H1 (cell line): ENCODE measurements around the gene NOL4L. TPM values are rescaled to one million over a fixed set of nuclear protein-coding genes. Genes with fewer than 3 reads are reported as not detected.

ENCODE experiments used
- CTCF ChIA-PET: fragments of 300-600 bp; sonication (Branson Sonifier 250); formaldehyde crosslinking; loops from one replicate; lab custom pipeline; 2021; ENCODE audit not compliant: partially characterized antibody; lab: Charles Lee
- POLR2A ChIA-PET: fragments of 300-600 bp; sonication (Branson Sonifier 250); formaldehyde crosslinking; loops from one replicate; lab custom pipeline; 2021; ENCODE audit warnings: inconsistent platforms; ENCODE audit not compliant: partially characterized antibody; lab: Charles Lee
- DNase-seq, 2 experiments: peaks; one replicate each; pipeline versions ENCODE4 v3.0.0 to v3.0.0-alpha.2; 2010 to 2022; ENCODE audit warnings: low spot score in 2 of 2, low read depth in 1 of 2, mixed read lengths in 1 of 2
- FAIRE-seq: peaks from 2 replicates; lab custom pipeline; 2011; peaks lifted over from hg19 to GRCh38; lab: Jason Lieb, UNC
- H2AFZ ChIP-seq: 2 replicates; pipeline ENCODE4 v1.8.1; 2012; ENCODE audit warnings: low read length, inconsistent platforms
- H2AK5ac ChIP-seq: 2 replicates; pipeline ENCODE4 v1.6.1; 2013; ENCODE audit warnings: low read depth, low read length
- H2BK120ac ChIP-seq: replicated peaks from 2 replicates; pipeline ENCODE3; 2013; ENCODE audit warnings: low read depth, low read length, inconsistent platforms
- H2BK12ac ChIP-seq: 2 replicates; pipeline ENCODE4 v1.6.1; 2013; ENCODE audit warnings: low read depth, low read length
- H2BK15ac ChIP-seq: 2 replicates; pipeline ENCODE4 v1.6.1; 2013; ENCODE audit warnings: low read length
- H2BK20ac ChIP-seq: 2 replicates; pipeline ENCODE4 v1.6.1; 2013; ENCODE audit warnings: low read length
- H2BK5ac ChIP-seq: 2 replicates; pipeline ENCODE4 v1.6.1; 2013; ENCODE audit warnings: low read depth, low read length
- H3K14ac ChIP-seq: 2 replicates; pipeline ENCODE4 v1.6.1; 2013; ENCODE audit warnings: inconsistent platforms; ENCODE audit not compliant: insufficient read length
- H3K18ac ChIP-seq: 2 replicates; pipeline ENCODE4 v1.6.1; 2013; ENCODE audit warnings: low read length; ENCODE audit errors: extremely low read depth
- H3K23ac ChIP-seq: 2 replicates; pipeline ENCODE4 v1.6.1; 2013; ENCODE audit warnings: inconsistent platforms; ENCODE audit not compliant: insufficient read length
- H3K23me2 ChIP-seq: 2 replicates; pipeline ENCODE4 v1.6.1; 2013; ENCODE audit warnings: low read depth, low read length
- H3K27ac ChIP-seq: 2 replicates; pipeline ENCODE4 v1.6.1; 2011; ENCODE audit warnings: low read depth, low read length, inconsistent platforms
- H3K27me3 ChIP-seq, 4 experiments: replicated peaks in 1 of 4; 1 replicate in 1 of 4; 2 replicates in 3 of 4; pipeline versions ENCODE4 v1.6.1 to v1.8.1; 2011 to 2013; ENCODE audit warnings: low read length in 3 of 4, mild to moderate bottlenecking in 3 of 4, inconsistent platforms in 2 of 4, mixed read lengths in 2 of 4, moderate library complexity in 1 of 4; ENCODE audit not compliant: control insufficient read depth in 3 of 4, insufficient read depth in 3 of 4; ENCODE audit errors: extremely low read depth in 1 of 4
- H3K36me3 ChIP-seq, 4 experiments: 2 replicates each; pipeline versions ENCODE4 v1.6.1 to v1.8.1; 2011 to 2013; ENCODE audit warnings: mild to moderate bottlenecking in 4 of 4, low read length in 3 of 4, moderate library complexity in 2 of 4, control low read depth in 1 of 4, inconsistent platforms in 1 of 4; ENCODE audit not compliant: insufficient read depth in 4 of 4, control insufficient read depth in 2 of 4
- H3K4ac ChIP-seq: replicated peaks from 2 replicates; pipeline ENCODE3; 2013; ENCODE audit warnings: low read length, low read depth, mixed read lengths, inconsistent platforms; ENCODE audit not compliant: insufficient read length
- H3K4me1 ChIP-seq, 4 experiments: replicated peaks in 1 of 4; 1 replicate in 1 of 4; 2 replicates in 3 of 4; pipeline versions ENCODE4 v1.6.1 to v1.8.1; 2011 to 2013; ENCODE audit warnings: low read length in 3 of 4, inconsistent platforms in 2 of 4, mixed read lengths in 1 of 4; ENCODE audit not compliant: insufficient read depth in 4 of 4, control insufficient read depth in 3 of 4
- H3K4me2 ChIP-seq, 2 experiments: 2 replicates each; pipeline versions ENCODE4 v1.6.1 to v1.8.1; 2011 to 2013; ENCODE audit warnings: low read depth in 2 of 2, low read length in 2 of 2, control low read depth in 1 of 2, inconsistent platforms in 1 of 2, mild to moderate bottlenecking in 1 of 2; ENCODE audit not compliant: insufficient read depth in 1 of 2
- H3K4me3 ChIP-seq, 4 experiments: fragments of 200-600, 300-600 bp in 1 of 4; sonication (generic), shearing (Covaris generic), sonication (Bioruptor Twin) in 1 of 4; 2 replicates each; pipeline versions ENCODE4 v1.5.1 to v1.8.1; 2011 to 2016; ENCODE audit warnings: low read length in 4 of 4, low read depth in 3 of 4, control low read depth in 2 of 4, inconsistent platforms in 2 of 4, mild to moderate bottlenecking in 2 of 4, mixed read lengths in 1 of 4, moderate library complexity in 1 of 4; ENCODE audit not compliant: insufficient read depth in 2 of 4; ENCODE audit errors: extremely low read depth in 1 of 4
- H3K56ac ChIP-seq: replicated peaks from 2 replicates; pipeline ENCODE3; 2013; ENCODE audit warnings: low read depth, mild to moderate bottlenecking, mixed read lengths, low read length, inconsistent platforms; ENCODE audit not compliant: insufficient read length
- H3K79me1 ChIP-seq: 2 replicates; pipeline ENCODE4 v1.6.1; 2013; ENCODE audit warnings: low read depth, low read length, control low read depth
- H3K79me2 ChIP-seq, 2 experiments: 2 replicates each; pipeline versions ENCODE4 v1.6.1 to v1.8.1; 2012 to 2013; ENCODE audit warnings: low read length in 2 of 2, mild to moderate bottlenecking in 2 of 2, inconsistent platforms in 1 of 2; ENCODE audit not compliant: insufficient read depth in 2 of 2, control insufficient read depth in 1 of 2
- H3K9ac ChIP-seq, 4 experiments: replicated peaks in 1 of 4; 1 replicate in 1 of 4; 2 replicates in 3 of 4; pipeline versions ENCODE4 v1.6.1 to v1.8.1; 2011 to 2013; ENCODE audit warnings: low read depth in 3 of 4, low read length in 3 of 4, control low read depth in 2 of 4, mild to moderate bottlenecking in 2 of 4, moderate library complexity in 2 of 4, inconsistent platforms in 1 of 4; ENCODE audit errors: extremely low read depth in 1 of 4
- H3K9me3 ChIP-seq, 2 experiments: 2 replicates each; pipeline versions ENCODE4 v1.6.1 to v1.8.1; 2012 to 2013; ENCODE audit warnings: mild to moderate bottlenecking in 2 of 2, moderate library complexity in 2 of 2, control low read depth in 1 of 2, inconsistent platforms in 1 of 2, low read depth in 1 of 2, low read length in 1 of 2, mixed read lengths in 1 of 2; ENCODE audit not compliant: insufficient read depth in 2 of 2
- H4K20me1 ChIP-seq, 2 experiments: replicated peaks in 1 of 2; 2 replicates each; pipeline versions ENCODE3 to v1.8.1; 2011 to 2013; ENCODE audit warnings: inconsistent platforms in 2 of 2, low read length in 2 of 2, mild to moderate bottlenecking in 1 of 2; ENCODE audit not compliant: insufficient read depth in 2 of 2, control insufficient read depth in 1 of 2
- H4K5ac ChIP-seq: 2 replicates; pipeline ENCODE4 v1.6.1; 2013; ENCODE audit warnings: low read length, low read depth, mixed read lengths, inconsistent platforms; ENCODE audit not compliant: insufficient read length
- H4K8ac ChIP-seq: 2 replicates; pipeline ENCODE4 v1.8.0; 2013; ENCODE audit warnings: mild to moderate bottlenecking, moderate library complexity, low read length, inconsistent platforms; ENCODE audit not compliant: insufficient read depth; ENCODE audit errors: extremely low read depth
- H4K91ac ChIP-seq: replicated peaks from 2 replicates; pipeline ENCODE3; 2013; ENCODE audit warnings: low read length, mixed read lengths, inconsistent platforms; ENCODE audit not compliant: insufficient read length
- BACH1 ChIP-seq: IDR thresholded peaks from 2 replicates; pipeline ENCODE4 v1.6.1; 2012; ENCODE audit warnings: low read length, improper control_type of control experiment
- CHD2 ChIP-seq: IDR thresholded peaks from 2 replicates; pipeline ENCODE4 v1.6.1; 2012; ENCODE audit warnings: low read length, improper control_type of control experiment
- GTF2F1 ChIP-seq: IDR thresholded peaks from 2 replicates; pipeline ENCODE4 v1.6.1; 2012; ENCODE audit warnings: low read depth, low read length, improper control_type of control experiment, borderline replicate concordance
- PHF8 ChIP-seq: fragments of 200-600 bp; sonication (generic); conservative IDR thresholded peaks from 2 replicates; pipeline ENCODE4 v1.7.1; 2012; ENCODE audit warnings: low read depth, mild to moderate bottlenecking, inconsistent platforms, low read length, moderate library complexity
- RAD21 ChIP-seq, 2 experiments: IDR thresholded peaks in 1 of 2; conservative IDR thresholded peaks in 1 of 2; 2 replicates each; pipeline ENCODE4 v1.6.1; 2011; ENCODE audit warnings: low read depth in 2 of 2, low read length in 2 of 2, improper control_type of control experiment in 1 of 2, inconsistent platforms in 1 of 2, mild to moderate bottlenecking in 1 of 2, moderate library complexity in 1 of 2
- SAP30 ChIP-seq: fragments of 300-600 bp; sonication (generic); IDR thresholded peaks from 2 replicates; pipeline ENCODE4 v1.7.1; 2012; ENCODE audit warnings: low read length, moderate library complexity, mild to moderate bottlenecking, inconsistent platforms; ENCODE audit not compliant: insufficient read depth, insufficient replicate concordance
- SIN3A ChIP-seq, 2 experiments: IDR thresholded peaks in 1 of 2; conservative IDR thresholded peaks in 1 of 2; 2 replicates each; pipeline ENCODE4 v1.6.1; 2011 to 2012; ENCODE audit warnings: low read length in 2 of 2, improper control_type of control experiment in 1 of 2, low read depth in 1 of 2, mild to moderate bottlenecking in 1 of 2
- SP4 ChIP-seq: IDR thresholded peaks from 2 replicates; pipeline ENCODE4 v1.6.1; 2012; ENCODE audit warnings: low read length, inconsistent platforms
- TAF7 ChIP-seq: optimal IDR thresholded peaks from 2 replicates; pipeline ENCODE3; 2011; ENCODE audit warnings: low read depth, mild to moderate bottlenecking, inconsistent platforms, low read length, moderate library complexity, borderline replicate concordance
- YY1 ChIP-seq: IDR thresholded peaks from 2 replicates; pipeline ENCODE4 v1.6.1; 2011; ENCODE audit warnings: low read depth, mild to moderate bottlenecking, low read length
- WGBS, 2 experiments: shearing (Covaris generic) in 1 of 2; methylation state at CpG; one replicate each; pipeline versions ENCODE4 v1.1.6 to v1.1.7; 2013 to 2015; ENCODE audit warnings: low lambda C conversion rate in 2 of 2, mixed read lengths in 2 of 2, inconsistent platforms in 1 of 2, low coverage in 1 of 2, missing lambda C conversion rate in 1 of 2; ENCODE audit not compliant: insufficient replicate concordance in 2 of 2, insufficient coverage in 1 of 2, insufficient read length in 1 of 2; ENCODE audit errors: extremely low coverage in 1 of 2, missing lambda C conversion rate in 1 of 2; 5-methylcytosine and 5-hydroxymethylcytosine counted together
- polyA plus RNA-seq, 7 experiments: library from polyadenylated mRNA; depleted of rRNA in 3 of 7; stranded (reverse) in 5 of 7; unstranded in 2 of 7; fragments of >200 nt in 5 of 7; fragments of 200-250 nt in 2 of 7; gene quantifications; 1 replicate in 5 of 7; 2 replicates in 1 of 7; 4 replicates in 1 of 7; pipeline versions ENCODE4 v1.2.1 to v1.2.3, GENCODE V29; 2011 to 2013; ENCODE audit warnings: missing spikeins in 2 of 7, mixed read lengths in 2 of 7
- total RNA-seq: library from RNA; stranded (reverse); fragmentation: NEBNext Ultra II Directional; extraction: Animal tissue kit (Norgen Biotek cat#: 25700); gene quantifications from 2 replicates; pipeline ENCODE4 v1.2.1, GENCODE V29; 2021

NOL4L gene
- total and polyA plus RNA-seq, 2 of the 8 experiments (the other 6 are each of a cell fraction or from before 2014, with no cell fraction given): 15.3 to 23.7 TPM

GRCh38 chr20:32474967-32475811 is 109.9 kb downstream of the NOL4L start:
- peaks cover 22% of the 10 kb centered on the region for H3K79me1 ChIP-seq
- H2BK20ac ChIP-seq: no peak overlapping the region
- peaks cover 14 to 40% (median 34%) of the 10 kb centered on the region in 4 experiments for H3K4me1 ChIP-seq
- H3K14ac ChIP-seq: no peak overlapping the region
- H4K91ac ChIP-seq: peak overlapping the region; percentile 44
- peak overlapping the region; percentile 85 for H4K8ac ChIP-seq
- H3K4me3 ChIP-seq: peak overlapping the region in 2 of 4 experiments; percentile 23 to 39; a peak in 3 of 8 replicates
- H4K20me1 ChIP-seq: peaks cover 12 to 53% of the 10 kb centered on the region in 2 experiments
- peak overlapping the region; percentile 29; the same call in 1 of the 2 replicates for H2BK12ac ChIP-seq
- no peak overlapping the region for H3K4ac ChIP-seq
- peak overlapping the region; percentile 68 for H3K27ac ChIP-seq
- no peak overlapping the region for H3K23ac ChIP-seq
- no peak overlapping the region for H2AFZ ChIP-seq
- no peak overlapping the region for H2BK120ac ChIP-seq
- H3K9me3 ChIP-seq: no peaks in the 10 kb centered on the region
- peaks cover 26 to 86% of the 10 kb centered on the region in 2 experiments for H3K79me2 ChIP-seq
- no peak overlapping the region for H4K5ac ChIP-seq
- FAIRE-seq: no peak
- peak in 1 of 2 experiments; percentile 65 for DNase-seq
- ChIA-PET POLR2A (interaction anchor here (0.6 to 1.9 kb wide), 8 partner anchors 7 to 338 kb away, joined by 3 to 6 read pairs (median 4); no protein-coding TSS in a partner anchor), CTCF (interaction anchor here (1.2 to 2.5 kb wide), 4 partner anchors 9 to 33 kb away, joined by 3 to 10 read pairs (median 7); no protein-coding TSS in a partner anchor)
- H3K36me3 ChIP-seq: peaks cover 0 to 3% (median 1%) of the 10 kb centered on the region in 4 experiments; a peak in 2 of 8 replicates
- peak overlapping the region; percentile 90; the same call in 1 of the 2 replicates for H2BK5ac ChIP-seq
- H3K27me3 ChIP-seq: no peaks in the 10 kb centered on the region
- peak overlapping the region; percentile 60 to 66 for H3K4me2 ChIP-seq
- peak overlapping the region in 1 of 4 experiments; percentile 42; a peak in 4 of 7 replicates for H3K9ac ChIP-seq
- H3K23me2 ChIP-seq: no peaks in the 10 kb centered on the region; the same call in 1 of the 2 replicates
- H2AK5ac ChIP-seq: no peak overlapping the region; the same call in 1 of the 2 replicates
- H3K18ac ChIP-seq: peak overlapping the region; percentile 95
- WGBS, 2 experiments: 35% methylated on average over 24 of the region's 28 CpGs; no CpG with 5 or more reads in 1 of the 2 experiments
- no peak overlapping the region for H2BK15ac ChIP-seq
- H3K56ac ChIP-seq: no peak overlapping the region
- TF ChIP-seq CHD2 (no peak), RAD21 (IDR thresholded peaks at IDR 0.05 in 1 of 2, conservative IDR thresholded peaks at IDR 0.05 in 1 of 2; ENCODE audit: low read depth in 2 of 2, low read length in 2 of 2) (no peak), BACH1 (no peak), SIN3A (conservative IDR thresholded peaks at IDR 0.05 in 1 of 2, IDR thresholded peaks at IDR 0.05 in 1 of 2; ENCODE audit: low read depth in 1 of 2, low read length in 2 of 2) (no peak), TAF7 (no peak), GTF2F1 (no peak), PHF8 (no peak), YY1 (0 out of 2 replicates have a peak, but pooled peaks have one; percentile 10), SAP30 (no peak), SP4 (no peak)
